ENCODE measurements around the gene CCNJ. TPM values are rescaled to one million over a fixed set of nuclear protein-coding genes. Genes with fewer than 3 reads are reported as not detected.

CCNJ gene
- total RNA-seq, 2 donors from 2014 or later = 3.9 to 7.9 TPM

- intact Hi-C loops (cut with DNase I) = no loop called here
- WGBS, 2 donors = 74 to 86% methylated on average over 2 to 3 of the region's 3 CpGs
- H3K4me1 ChIP-seq = no peaks in the 10 kb centered on the region
- no peak overlapping the region for H3K27ac ChIP-seq
- TF ChIP-seq POLR2A (IDR thresholded peaks at IDR 0.05) = no peak
- TF ChIP-seq, protein P1, sequence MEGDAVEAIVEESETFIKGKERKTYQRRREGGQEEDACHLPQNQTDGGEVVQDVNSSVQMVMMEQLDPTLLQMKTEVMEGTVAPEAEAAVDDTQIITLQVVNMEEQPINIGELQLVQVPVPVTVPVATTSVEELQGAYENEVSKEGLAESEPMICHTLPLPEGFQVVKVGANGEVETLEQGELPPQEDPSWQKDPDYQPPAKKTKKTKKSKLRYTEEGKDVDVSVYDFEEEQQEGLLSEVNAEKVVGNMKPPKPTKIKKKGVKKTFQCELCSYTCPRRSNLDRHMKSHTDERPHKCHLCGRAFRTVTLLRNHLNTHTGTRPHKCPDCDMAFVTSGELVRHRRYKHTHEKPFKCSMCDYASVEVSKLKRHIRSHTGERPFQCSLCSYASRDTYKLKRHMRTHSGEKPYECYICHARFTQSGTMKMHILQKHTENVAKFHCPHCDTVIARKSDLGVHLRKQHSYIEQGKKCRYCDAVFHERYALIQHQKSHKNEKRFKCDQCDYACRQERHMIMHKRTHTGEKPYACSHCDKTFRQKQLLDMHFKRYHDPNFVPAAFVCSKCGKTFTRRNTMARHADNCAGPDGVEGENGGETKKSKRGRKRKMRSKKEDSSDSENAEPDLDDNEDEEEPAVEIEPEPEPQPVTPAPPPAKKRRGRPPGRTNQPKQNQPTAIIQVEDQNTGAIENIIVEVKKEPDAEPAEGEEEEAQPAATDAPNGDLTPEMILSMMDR (IDR thresholded peaks at IDR 0.05) = no peak
- H3K36me3 ChIP-seq (replicated peaks in 1 of 2; ENCODE audit: insufficient read depth in 1 of 2, low read depth in 2 of 2) = no peaks in the 10 kb centered on the region
- H3K4me3 ChIP-seq = no peak overlapping the region
- H3K9me3 ChIP-seq = no peaks in the 10 kb centered on the region
- no peaks in the 10 kb centered on the region for H3K27me3 ChIP-seq
- DNase-seq (no peak), ATAC-seq (no peak)
These were observed 17.8 kb upstream of the CCNJ start for GRCh38 chr10:96025566-96025965.

GRCh38 chr10:96034625-96035024, 8.8 kb upstream of the CCNJ start:
- Histone ChIP-seq H3K4me3 (no peak overlapping the region), H3K4me1 (no peaks in the 10 kb centered on the region), H3K27ac (no peak overlapping the region), H3K36me3 (replicated peaks in 1 of 2; ENCODE audit: insufficient read depth in 1 of 2, low read depth in 2 of 2) (no peaks in the 10 kb centered on the region), H3K27me3 (no peaks in the 10 kb centered on the region), H3K9me3 (no peaks in the 10 kb centered on the region)
- WGBS, 2 donors = 91 to 97% methylated on average over 1 of the region's 1 CpG
- intact Hi-C loops (cut with DNase I) = no loop called here
- TF ChIP-seq POLR2A (IDR thresholded peaks at IDR 0.05) = no peak
- TF ChIP-seq, protein P1 (IDR thresholded peaks at IDR 0.05) = no peak
- ATAC-seq (no peak), DNase-seq (no peak)

- Histone ChIP-seq H3K27ac (no peak overlapping the region), H3K27me3 (no peaks in the 10 kb centered on the region), H3K9me3 (no peaks in the 10 kb centered on the region), H3K36me3 (replicated peaks in 1 of 2; ENCODE audit: insufficient read depth in 1 of 2, low read depth in 2 of 2) (no peaks in the 10 kb centered on the region), H3K4me3 (no peak overlapping the region), H3K4me1 (peaks cover 8% of the 10 kb centered on the region)
- TF ChIP-seq POLR2A (IDR thresholded peaks at IDR 0.05) = no peak
- TF ChIP-seq, protein P1 (IDR thresholded peaks at IDR 0.05) = no peak
- WGBS, 2 donors = 84% methylated on average over 4 of the region's 4 CpGs
- intact Hi-C loops (cut with DNase I) = no loop called here
- ATAC-seq (no peak), DNase-seq (no peak)
These were observed 4.7 kb upstream of the CCNJ start for GRCh38 chr10:96038476-96039387.

GRCh38 chr10:96041146-96041545, 2.2 kb upstream of the CCNJ start:
- no peaks in the 10 kb centered on the region for H3K27me3 ChIP-seq
- no peak for ATAC-seq
- TF ChIP-seq POLR2A (IDR thresholded peaks at IDR 0.05) = no peak
- TF ChIP-seq, protein P1 (IDR thresholded peaks at IDR 0.05) = no peak

More at GRCh38 chr10:96041146-96041545, 2.2 kb upstream of the CCNJ start:
- Histone ChIP-seq H3K36me3 (replicated peaks in 1 of 2; ENCODE audit: insufficient read depth in 1 of 2, low read depth in 2 of 2) (no peaks in the 10 kb centered on the region), H3K27ac (no peak overlapping the region), H3K9me3 (no peaks in the 10 kb centered on the region), H3K4me1 (peaks cover 16% of the 10 kb centered on the region), H3K4me3 (no peak overlapping the region)
- DNase-seq = no peak
- intact Hi-C loops (cut with DNase I) = no loop called here
- WGBS, 2 donors = 75 to 93% methylated on average over 5 to 11 of the region's 11 CpGs

All from body of pancreas (tissue), 4 donors.